SK-N-SH (cell line): ENCODE measurements around the gene SEMA4D. TPM values are rescaled to one million over a fixed set of nuclear protein-coding genes. Genes with fewer than 3 reads are reported as not detected.
A peak's percentile ranks its signal among the peaks of the same experiment; 100 is the strongest.

ENCODE experiments used
- CTCF ChIA-PET: fragments of 300-600, 350-600 bp; formaldehyde crosslinking; extraction: SDS; loops from one replicate; lab custom pipeline; 2021; lab: Yijun Ruan, JAX
- POLR2A ChIA-PET: fragments of 350-600 bp; sonication (Branson Sonifier 250); formaldehyde crosslinking; extraction: SDS; loops from one replicate; lab custom pipeline; 2020; ENCODE audit warnings: antibody characterized with exemption, inconsistent platforms; lab: Yijun Ruan, JAX
- DNase-seq: peaks from one replicate; pipeline ENCODE4 v3.0.0; 2012
- H2AFZ ChIP-seq: fragments of 200-600 bp; sonication (generic); 2 replicates; pipeline ENCODE4 v1.8.1; 2016; ENCODE audit warnings: antibody characterized with exemption, mild to moderate bottlenecking, low read depth
- H3F3A ChIP-seq: fragments of 200-600 bp; sonication (generic); replicated peaks from 2 replicates; pipeline ENCODE3; 2016; ENCODE audit warnings: antibody characterized with exemption, mild to moderate bottlenecking; ENCODE audit not compliant: insufficient read depth
- H3K27ac ChIP-seq, 2 experiments: fragments of 200-500 bp in 1 of 2; fragments of 200-600 bp in 1 of 2; sonication (Bioruptor generic) in 1 of 2; sonication (generic), shearing (Covaris generic) in 1 of 2; 2 replicates each; pipeline versions ENCODE4 v1.5.1 to v1.6.1; 2014 to 2016; ENCODE audit warnings: low read depth in 2 of 2, inconsistent platforms in 1 of 2, low read length in 1 of 2, mild to moderate bottlenecking in 1 of 2, mixed read lengths in 1 of 2
- H3K27me3 ChIP-seq: fragments of 200-600 bp; sonication (generic), shearing (Covaris generic); 2 replicates; pipeline ENCODE4 v1.6.1; 2016; ENCODE audit warnings: mixed run types; ENCODE audit not compliant: insufficient read depth
- H3K36me3 ChIP-seq, 2 experiments: fragments of 200-500 bp in 1 of 2; fragments of 200-600 bp in 1 of 2; sonication (Bioruptor generic) in 1 of 2; sonication (generic) in 1 of 2; replicated peaks in 1 of 2; 2 replicates each; pipeline versions ENCODE3 to v1.5.1; 2014 to 2016; ENCODE audit warnings: low read length in 1 of 2, mild to moderate bottlenecking in 1 of 2; ENCODE audit not compliant: insufficient read depth in 2 of 2, control insufficient read depth in 1 of 2
- H3K4me1 ChIP-seq, 2 experiments: fragments of 200-500 bp in 1 of 2; fragments of 200-600 bp in 1 of 2; sonication (Bioruptor generic) in 1 of 2; sonication (generic), shearing (Covaris generic) in 1 of 2; 2 replicates each; pipeline versions ENCODE4 v1.5.1 to v1.6.1; 2014 to 2016; ENCODE audit warnings: low read depth in 1 of 2, low read length in 1 of 2, mixed run types in 1 of 2; ENCODE audit not compliant: insufficient read depth in 2 of 2, control insufficient read depth in 1 of 2
- H3K4me2 ChIP-seq: fragments of 200-600 bp; sonication (generic), shearing (Covaris generic); 2 replicates; pipeline ENCODE4 v1.6.1; 2017; ENCODE audit warnings: mixed run types
- H3K4me3 ChIP-seq, 2 experiments: fragments of 200-500 bp in 1 of 2; fragments of 200-600 bp in 1 of 2; sonication (Bioruptor generic) in 1 of 2; sonication (generic), shearing (Covaris generic) in 1 of 2; 2 replicates each; pipeline versions ENCODE4 v1.5.1 to v1.8.1; 2014 to 2016; ENCODE audit warnings: low read depth in 2 of 2, inconsistent platforms in 1 of 2, low read length in 1 of 2, mild to moderate bottlenecking in 1 of 2, mixed read lengths in 1 of 2, moderate library complexity in 1 of 2
- H3K79me2 ChIP-seq: fragments of 200-600 bp; sonication (generic); 2 replicates; pipeline ENCODE4 v1.8.1; 2017; ENCODE audit warnings: mild to moderate bottlenecking; ENCODE audit not compliant: insufficient read depth
- H3K9ac ChIP-seq: fragments of 200-600 bp; sonication (generic); 2 replicates; pipeline ENCODE4 v1.6.1; 2017; ENCODE audit warnings: mixed run types
- H3K9me2 ChIP-seq: fragments of 200-600 bp; sonication (generic); 2 replicates; pipeline ENCODE4 v1.6.1; 2017; ENCODE audit warnings: mixed run types
- H3K9me3 ChIP-seq: fragments of 200-600 bp; sonication (generic); 2 replicates; pipeline ENCODE4 v1.6.1; 2017; ENCODE audit warnings: mixed run types, mild to moderate bottlenecking, moderate library complexity
- H4K20me1 ChIP-seq: fragments of 200-600 bp; sonication (generic); 2 replicates; pipeline ENCODE4 v1.6.1; 2017; ENCODE audit warnings: mild to moderate bottlenecking, mixed run types; ENCODE audit not compliant: insufficient read depth
- ELF1 ChIP-seq: IDR thresholded peaks from 2 replicates; pipeline ENCODE4 v1.4.0; 2012
- FOXM1 ChIP-seq: IDR thresholded peaks from 2 replicates; pipeline ENCODE4 v1.4.0; 2012; ENCODE audit warnings: low read depth, mild to moderate bottlenecking
- GABPA ChIP-seq: IDR thresholded peaks from 2 replicates; pipeline ENCODE4 v1.4.0; 2012; ENCODE audit warnings: low read depth, mild to moderate bottlenecking
- GATA2 ChIP-seq: sonication (generic); formaldehyde crosslinking; IDR thresholded peaks from 2 replicates; pipeline ENCODE4 v1.5.0; 2020; ENCODE audit warnings: mild to moderate bottlenecking, missing genetic modification reagents
- JUND ChIP-seq: IDR thresholded peaks from 2 replicates; pipeline ENCODE4 v1.4.0; 2012
- NFIC ChIP-seq: IDR thresholded peaks from 2 replicates; pipeline ENCODE4 v1.4.0; 2012; ENCODE audit warnings: borderline replicate concordance
- NRF1 ChIP-seq: IDR thresholded peaks from 2 replicates; pipeline ENCODE4 v1.6.1; 2012; ENCODE audit warnings: low read depth, mild to moderate bottlenecking, low read length
- POLR2AphosphoS5 ChIP-seq: IDR thresholded peaks from 2 replicates; pipeline ENCODE4 v1.6.1; 2012; ENCODE audit warnings: low read depth, low read length
- RCOR1 ChIP-seq: fragments of 150-350 bp; IDR thresholded peaks from 2 replicates; pipeline ENCODE4 v1.6.1; 2017; ENCODE audit warnings: antibody characterized with exemption, low read length
- RXRA ChIP-seq: IDR thresholded peaks from 2 replicates; pipeline ENCODE4 v1.4.0; 2012; ENCODE audit warnings: low read depth, mild to moderate bottlenecking, borderline replicate concordance
- USF1 ChIP-seq: IDR thresholded peaks from 2 replicates; pipeline ENCODE4 v1.4.0; 2012; ENCODE audit warnings: low read depth, borderline replicate concordance
- YY1 ChIP-seq: IDR thresholded peaks from 2 replicates; pipeline ENCODE4 v1.4.0; 2012; ENCODE audit warnings: low read depth, mild to moderate bottlenecking
- WGBS: methylation state at CpG from one replicate; pipeline ENCODE4 v1.1.6; 2017; ENCODE audit warnings: low lambda C conversion rate; 5-methylcytosine and 5-hydroxymethylcytosine counted together
- polyA plus RNA-seq, 3 experiments: library from polyadenylated mRNA; depleted of rRNA; stranded (reverse); fragments of >200 nt; gene quantifications; 2 replicates each; pipeline ENCODE4 v1.2.3, GENCODE V29; 2012
- TF ChIP-seq, protein P1 (sequence below): IDR thresholded peaks from 2 replicates; pipeline ENCODE4 v1.6.1; 2012; ENCODE audit warnings: mild to moderate bottlenecking, low read depth, low read length, moderate library complexity
- TF ChIP-seq, protein P2 (sequence below): fragments of 150-350 bp; IDR thresholded peaks from 2 replicates; pipeline ENCODE4 v1.6.1; 2016; ENCODE audit warnings: mild to moderate bottlenecking, low read depth, low read length

The SEMA4D gene
- polyA plus RNA-seq, 1 of the 3 experiments (the other 2 are of a cell fraction), result 4.8 TPM

- DNase-seq, result no peak
- Histone ChIP-seq H2AFZ (no peak overlapping the region), H3K4me1 (peaks cover 7 to 40% of the 10 kb centered on the region in 2 experiments; a peak in 3 of 4 replicates), H3K9me3 (no peaks in the 10 kb centered on the region), H3K27ac (peak overlapping the region in 1 of 2 experiments; percentile 9; a peak in 1 of 4 replicates), H3K9me2 (no peaks in the 10 kb centered on the region), H3K4me3 (no peak overlapping the region), H3K4me2 (no peak overlapping the region), H3K9ac (no peak overlapping the region), H3K36me3 (no peaks in the 10 kb centered on the region), H3F3A (peaks cover 16% of the 10 kb centered on the region), H3K79me2 (no peaks in the 10 kb centered on the region), H4K20me1 (no peaks in the 10 kb centered on the region), H3K27me3 (no peaks in the 10 kb centered on the region)
- ChIA-PET POLR2A (no interaction called here), CTCF (interaction anchor here (1.0 kb wide), 1 partner anchor 44 kb away, joined by 5 read pairs; no protein-coding TSS in a partner anchor)
- WGBS, result 88% methylated on average over 21 of the region's 21 CpGs
- TF ChIP-seq, protein P1, sequence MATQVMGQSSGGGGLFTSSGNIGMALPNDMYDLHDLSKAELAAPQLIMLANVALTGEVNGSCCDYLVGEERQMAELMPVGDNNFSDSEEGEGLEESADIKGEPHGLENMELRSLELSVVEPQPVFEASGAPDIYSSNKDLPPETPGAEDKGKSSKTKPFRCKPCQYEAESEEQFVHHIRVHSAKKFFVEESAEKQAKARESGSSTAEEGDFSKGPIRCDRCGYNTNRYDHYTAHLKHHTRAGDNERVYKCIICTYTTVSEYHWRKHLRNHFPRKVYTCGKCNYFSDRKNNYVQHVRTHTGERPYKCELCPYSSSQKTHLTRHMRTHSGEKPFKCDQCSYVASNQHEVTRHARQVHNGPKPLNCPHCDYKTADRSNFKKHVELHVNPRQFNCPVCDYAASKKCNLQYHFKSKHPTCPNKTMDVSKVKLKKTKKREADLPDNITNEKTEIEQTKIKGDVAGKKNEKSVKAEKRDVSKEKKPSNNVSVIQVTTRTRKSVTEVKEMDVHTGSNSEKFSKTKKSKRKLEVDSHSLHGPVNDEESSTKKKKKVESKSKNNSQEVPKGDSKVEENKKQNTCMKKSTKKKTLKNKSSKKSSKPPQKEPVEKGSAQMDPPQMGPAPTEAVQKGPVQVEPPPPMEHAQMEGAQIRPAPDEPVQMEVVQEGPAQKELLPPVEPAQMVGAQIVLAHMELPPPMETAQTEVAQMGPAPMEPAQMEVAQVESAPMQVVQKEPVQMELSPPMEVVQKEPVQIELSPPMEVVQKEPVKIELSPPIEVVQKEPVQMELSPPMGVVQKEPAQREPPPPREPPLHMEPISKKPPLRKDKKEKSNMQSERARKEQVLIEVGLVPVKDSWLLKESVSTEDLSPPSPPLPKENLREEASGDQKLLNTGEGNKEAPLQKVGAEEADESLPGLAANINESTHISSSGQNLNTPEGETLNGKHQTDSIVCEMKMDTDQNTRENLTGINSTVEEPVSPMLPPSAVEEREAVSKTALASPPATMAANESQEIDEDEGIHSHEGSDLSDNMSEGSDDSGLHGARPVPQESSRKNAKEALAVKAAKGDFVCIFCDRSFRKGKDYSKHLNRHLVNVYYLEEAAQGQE, result no peak
- TF ChIP-seq GATA2, result no peak
- TF ChIP-seq, protein P2, sequence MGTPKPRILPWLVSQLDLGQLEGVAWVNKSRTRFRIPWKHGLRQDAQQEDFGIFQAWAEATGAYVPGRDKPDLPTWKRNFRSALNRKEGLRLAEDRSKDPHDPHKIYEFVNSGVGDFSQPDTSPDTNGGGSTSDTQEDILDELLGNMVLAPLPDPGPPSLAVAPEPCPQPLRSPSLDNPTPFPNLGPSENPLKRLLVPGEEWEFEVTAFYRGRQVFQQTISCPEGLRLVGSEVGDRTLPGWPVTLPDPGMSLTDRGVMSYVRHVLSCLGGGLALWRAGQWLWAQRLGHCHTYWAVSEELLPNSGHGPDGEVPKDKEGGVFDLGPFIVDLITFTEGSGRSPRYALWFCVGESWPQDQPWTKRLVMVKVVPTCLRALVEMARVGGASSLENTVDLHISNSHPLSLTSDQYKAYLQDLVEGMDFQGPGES, result no peak
- TF ChIP-seq USF1, result no peak
- TF ChIP-seq RXRA, result no peak
- no peak for TF ChIP-seq YY1
- TF ChIP-seq FOXM1, result no peak
- no peak for TF ChIP-seq POLR2AphosphoS5
- TF ChIP-seq JUND, result no peak
Observed at GRCh38 chr9:89418882-89419640, 78.9 kb downstream of the SEMA4D start.

DNA sequence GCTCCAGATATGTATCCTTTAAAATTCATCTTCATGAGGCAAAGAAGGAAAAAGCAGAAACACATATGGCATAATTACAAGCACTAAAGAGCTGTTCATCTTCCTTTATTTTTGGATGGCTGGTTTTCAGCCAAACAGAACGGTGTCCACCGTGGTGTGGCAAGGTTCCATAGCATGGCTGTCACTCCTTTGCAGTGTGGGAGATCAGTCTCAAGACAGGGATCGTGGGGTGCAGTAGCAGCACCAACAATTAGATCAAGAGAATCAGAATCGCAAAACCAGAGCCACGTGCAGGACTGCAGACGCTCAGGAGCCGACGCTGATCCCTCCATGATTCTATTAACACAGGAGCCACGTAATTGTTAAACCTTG lies 79.5 kb downstream of the SEMA4D start:
- TF ChIP-seq GABPA (no peak), RCOR1 (no peak), ELF1 (no peak), YY1 (no peak), NFIC (no peak), NRF1 (no peak), FOXM1 (no peak)
- TF ChIP-seq, protein P1, result no peak
- H3K4me3 ChIP-seq, result no peak overlapping the region
- no peaks in the 10 kb centered on the region for H3K36me3 ChIP-seq
- ChIA-PET CTCF (interaction anchor here (1.0 to 1.2 kb wide), 2 partner anchors 43 to 179 kb away, joined by 3 to 5 read pairs; no protein-coding TSS in a partner anchor), POLR2A (no interaction called here)
- H3K4me2 ChIP-seq, result no peak overlapping the region
- H3K27me3 ChIP-seq, result no peaks in the 10 kb centered on the region
- H3K79me2 ChIP-seq, result no peaks in the 10 kb centered on the region
- H3K4me1 ChIP-seq, result peaks cover 7 to 46% of the 10 kb centered on the region in 2 experiments; a peak in 3 of 4 replicates
- no peaks in the 10 kb centered on the region for H3K9me2 ChIP-seq
- H2AFZ ChIP-seq, result no peak overlapping the region
- H3K27ac ChIP-seq, result peak overlapping the region in 1 of 2 experiments; percentile 34; a peak in 1 of 4 replicates
- peaks cover 16% of the 10 kb centered on the region for H3F3A ChIP-seq
- DNase-seq, result no peak
- H4K20me1 ChIP-seq, result no peaks in the 10 kb centered on the region
- 83% methylated on average over 9 of the region's 9 CpGs for WGBS
- H3K9ac ChIP-seq, result no peak overlapping the region
- H3K9me3 ChIP-seq, result no peaks in the 10 kb centered on the region
